ENCODE measurements around the gene CABLES1.

The CABLES1 gene

DNA sequence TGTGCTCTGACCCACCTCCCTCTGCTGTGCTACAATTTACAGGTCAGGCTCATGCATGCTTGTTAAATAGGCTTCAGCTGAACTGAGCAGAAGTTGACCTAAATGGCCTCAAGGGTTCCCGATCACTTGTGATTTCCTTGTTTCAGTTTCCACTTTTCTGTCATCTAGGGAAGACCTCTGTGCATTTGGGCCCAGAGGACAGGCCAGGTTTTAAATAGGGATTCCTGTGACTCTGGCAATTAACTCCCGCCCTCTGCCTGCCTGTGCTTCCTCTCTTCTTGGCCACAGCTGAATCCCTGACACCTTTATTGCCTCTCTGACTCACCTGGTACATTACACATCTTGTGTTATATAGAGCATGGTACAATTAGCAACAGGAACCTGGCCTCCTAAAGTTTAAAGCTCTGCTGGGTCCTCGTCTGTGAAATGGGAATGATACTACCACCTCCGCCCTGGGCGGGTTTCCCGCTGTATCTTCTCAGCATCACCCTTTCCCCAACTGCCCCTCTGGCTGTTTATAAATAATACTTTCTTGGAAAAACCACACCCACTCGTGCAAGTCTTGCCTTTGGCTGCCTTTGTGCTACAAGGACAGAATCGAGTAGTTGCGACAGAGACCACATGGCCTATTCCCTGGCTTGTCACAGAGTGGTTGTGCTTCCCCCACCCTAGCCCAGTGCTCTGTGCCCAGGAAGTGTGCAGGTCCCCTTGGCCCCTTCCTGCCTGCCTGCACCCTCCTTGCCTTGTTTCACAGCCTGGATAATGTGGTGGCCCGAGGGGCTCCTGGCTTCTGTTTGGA lies 7.9 kb downstream of the CABLES1 start:
- H3K27me3 ChIP-seq (ENCODE audit: insufficient read depth, poor library complexity, severe bottlenecking): no peaks in the 10 kb centered on the region
- no peak for TF ChIP-seq SPI1 (IDR thresholded peaks at IDR 0.05; ENCODE audit: borderline replicate concordance, low read depth)
- TF ChIP-seq GABPA (IDR thresholded peaks at IDR 0.05; ENCODE audit: low read depth): peak; percentile 45; the same call in 1 of the 2 replicates
- TF ChIP-seq POLR2AphosphoS5 (IDR thresholded peaks at IDR 0.05; ENCODE audit: low read depth): peak; percentile 70; the same call in 1 of the 2 replicates
- TF ChIP-seq, protein P1, sequence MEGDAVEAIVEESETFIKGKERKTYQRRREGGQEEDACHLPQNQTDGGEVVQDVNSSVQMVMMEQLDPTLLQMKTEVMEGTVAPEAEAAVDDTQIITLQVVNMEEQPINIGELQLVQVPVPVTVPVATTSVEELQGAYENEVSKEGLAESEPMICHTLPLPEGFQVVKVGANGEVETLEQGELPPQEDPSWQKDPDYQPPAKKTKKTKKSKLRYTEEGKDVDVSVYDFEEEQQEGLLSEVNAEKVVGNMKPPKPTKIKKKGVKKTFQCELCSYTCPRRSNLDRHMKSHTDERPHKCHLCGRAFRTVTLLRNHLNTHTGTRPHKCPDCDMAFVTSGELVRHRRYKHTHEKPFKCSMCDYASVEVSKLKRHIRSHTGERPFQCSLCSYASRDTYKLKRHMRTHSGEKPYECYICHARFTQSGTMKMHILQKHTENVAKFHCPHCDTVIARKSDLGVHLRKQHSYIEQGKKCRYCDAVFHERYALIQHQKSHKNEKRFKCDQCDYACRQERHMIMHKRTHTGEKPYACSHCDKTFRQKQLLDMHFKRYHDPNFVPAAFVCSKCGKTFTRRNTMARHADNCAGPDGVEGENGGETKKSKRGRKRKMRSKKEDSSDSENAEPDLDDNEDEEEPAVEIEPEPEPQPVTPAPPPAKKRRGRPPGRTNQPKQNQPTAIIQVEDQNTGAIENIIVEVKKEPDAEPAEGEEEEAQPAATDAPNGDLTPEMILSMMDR (IDR thresholded peaks at IDR 0.05; ENCODE audit: insufficient read depth, low read length): no peak
- TF ChIP-seq, protein P2, sequence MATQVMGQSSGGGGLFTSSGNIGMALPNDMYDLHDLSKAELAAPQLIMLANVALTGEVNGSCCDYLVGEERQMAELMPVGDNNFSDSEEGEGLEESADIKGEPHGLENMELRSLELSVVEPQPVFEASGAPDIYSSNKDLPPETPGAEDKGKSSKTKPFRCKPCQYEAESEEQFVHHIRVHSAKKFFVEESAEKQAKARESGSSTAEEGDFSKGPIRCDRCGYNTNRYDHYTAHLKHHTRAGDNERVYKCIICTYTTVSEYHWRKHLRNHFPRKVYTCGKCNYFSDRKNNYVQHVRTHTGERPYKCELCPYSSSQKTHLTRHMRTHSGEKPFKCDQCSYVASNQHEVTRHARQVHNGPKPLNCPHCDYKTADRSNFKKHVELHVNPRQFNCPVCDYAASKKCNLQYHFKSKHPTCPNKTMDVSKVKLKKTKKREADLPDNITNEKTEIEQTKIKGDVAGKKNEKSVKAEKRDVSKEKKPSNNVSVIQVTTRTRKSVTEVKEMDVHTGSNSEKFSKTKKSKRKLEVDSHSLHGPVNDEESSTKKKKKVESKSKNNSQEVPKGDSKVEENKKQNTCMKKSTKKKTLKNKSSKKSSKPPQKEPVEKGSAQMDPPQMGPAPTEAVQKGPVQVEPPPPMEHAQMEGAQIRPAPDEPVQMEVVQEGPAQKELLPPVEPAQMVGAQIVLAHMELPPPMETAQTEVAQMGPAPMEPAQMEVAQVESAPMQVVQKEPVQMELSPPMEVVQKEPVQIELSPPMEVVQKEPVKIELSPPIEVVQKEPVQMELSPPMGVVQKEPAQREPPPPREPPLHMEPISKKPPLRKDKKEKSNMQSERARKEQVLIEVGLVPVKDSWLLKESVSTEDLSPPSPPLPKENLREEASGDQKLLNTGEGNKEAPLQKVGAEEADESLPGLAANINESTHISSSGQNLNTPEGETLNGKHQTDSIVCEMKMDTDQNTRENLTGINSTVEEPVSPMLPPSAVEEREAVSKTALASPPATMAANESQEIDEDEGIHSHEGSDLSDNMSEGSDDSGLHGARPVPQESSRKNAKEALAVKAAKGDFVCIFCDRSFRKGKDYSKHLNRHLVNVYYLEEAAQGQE (IDR thresholded peaks at IDR 0.05; ENCODE audit: insufficient replicate concordance, low read depth): no peak
- no peak overlapping the region for H3K4me3 ChIP-seq (replicated peaks; ENCODE audit: insufficient read depth, low read length)
- peak overlapping the region; percentile 91 for H3K27ac ChIP-seq (replicated peaks)
- peak; percentile 71 to 96 for DNase-seq (ENCODE audit: low read depth in 1 of 2, low spot score in 1 of 2)

DNA sequence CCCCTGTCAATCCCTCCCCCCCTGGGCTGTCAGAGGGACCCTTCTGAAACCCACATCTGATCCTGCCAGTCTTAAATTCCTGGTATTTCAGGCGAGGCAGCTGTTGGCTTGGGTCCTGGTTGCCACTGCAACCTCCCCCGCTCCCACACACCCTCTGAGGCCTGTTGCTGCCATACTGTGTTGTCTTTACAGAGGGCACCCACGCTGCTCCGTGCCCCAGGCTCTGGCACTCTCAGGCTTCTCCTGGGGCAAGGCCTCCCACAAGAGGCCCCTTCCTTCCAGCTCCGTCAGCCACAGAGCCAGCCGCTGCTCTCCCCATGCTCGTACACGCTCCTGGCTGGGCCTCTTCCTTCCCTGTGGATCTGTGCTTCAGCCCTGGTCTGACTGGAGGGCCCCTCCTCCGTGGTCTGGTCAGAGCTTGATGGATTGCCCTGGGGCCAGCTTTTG lies 8.6 kb downstream of the CABLES1 start:
- peak overlapping the region; percentile 91 for H3K27ac ChIP-seq (replicated peaks)
- DNase-seq (ENCODE audit: low read depth in 1 of 2, low spot score in 1 of 2): peak in 1 of 2 experiments; percentile 81
- H3K4me3 ChIP-seq (replicated peaks; ENCODE audit: insufficient read depth, low read length): no peak overlapping the region
- TF ChIP-seq, protein P1 (IDR thresholded peaks at IDR 0.05; ENCODE audit: insufficient read depth, low read length): no peak
- TF ChIP-seq, protein P2 (IDR thresholded peaks at IDR 0.05; ENCODE audit: insufficient replicate concordance, low read depth): no peak
- TF ChIP-seq SPI1 (IDR thresholded peaks at IDR 0.05; ENCODE audit: borderline replicate concordance, low read depth) (peak; percentile 5; the same call in 1 of the 2 replicates), POLR2AphosphoS5 (IDR thresholded peaks at IDR 0.05; ENCODE audit: low read depth) (peak; percentile 75), GABPA (IDR thresholded peaks at IDR 0.05; ENCODE audit: low read depth) (no peak)
- no peaks in the 10 kb centered on the region for H3K27me3 ChIP-seq (ENCODE audit: insufficient read depth, poor library complexity, severe bottlenecking)

DNA sequence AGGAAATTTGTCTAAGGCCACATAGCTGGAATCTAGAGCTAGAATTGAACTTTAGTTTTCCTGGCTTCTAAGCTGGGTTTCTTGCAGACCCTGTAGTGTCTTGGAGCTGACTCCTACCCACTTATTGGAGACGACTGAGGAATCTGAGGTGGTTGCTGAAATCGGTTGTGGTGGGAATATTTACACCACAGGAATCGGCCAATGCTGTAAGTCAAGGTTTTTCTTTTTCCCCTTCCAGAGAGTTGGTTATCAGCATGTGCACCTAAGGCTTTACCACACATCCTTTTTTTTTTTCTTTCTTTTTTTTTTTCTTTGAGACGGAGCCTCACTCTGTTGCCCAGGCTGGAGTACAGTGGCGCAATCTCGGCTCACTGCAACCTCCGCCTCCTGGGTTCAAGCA lies 9.4 kb downstream of the CABLES1 start:
- Histone ChIP-seq H3K4me3 (replicated peaks; ENCODE audit: insufficient read depth, low read length) (no peak overlapping the region), H3K27me3 (ENCODE audit: insufficient read depth, poor library complexity, severe bottlenecking) (no peaks in the 10 kb centered on the region), H3K27ac (replicated peaks) (peak overlapping the region; percentile 91)
- DNase-seq (ENCODE audit: low read depth in 1 of 2, low spot score in 1 of 2): no peak
- TF ChIP-seq SPI1 (IDR thresholded peaks at IDR 0.05; ENCODE audit: borderline replicate concordance, low read depth) (no peak), POLR2AphosphoS5 (IDR thresholded peaks at IDR 0.05; ENCODE audit: low read depth) (no peak), GABPA (IDR thresholded peaks at IDR 0.05; ENCODE audit: low read depth) (no peak)
- TF ChIP-seq, protein P2 (IDR thresholded peaks at IDR 0.05; ENCODE audit: insufficient replicate concordance, low read depth): no peak
- TF ChIP-seq, protein P1 (IDR thresholded peaks at IDR 0.05; ENCODE audit: insufficient read depth, low read length): no peak

Measured in HL-60 (cell line).